ENCODE data around the gene SAFB. TPM values are rescaled to one million over a fixed set of nuclear protein-coding genes. Genes with fewer than 3 reads are reported as not detected.

Gene SAFB
- total RNA-seq, 1 experiment from 2014 or later: 171 TPM

- TF ChIP-seq EZH2 (IDR thresholded peaks at IDR 0.05; ENCODE audit: borderline replicate concordance, low read depth, low read length, poor library complexity, severe bottlenecking): no peak
- TF ChIP-seq CTCF (conservative IDR thresholded peaks at IDR 0.05; ENCODE audit: low read depth, low read length): no peak
- no TSS peak for BruUV-seq (replicated peaks)
- Histone ChIP-seq H3K27me3 (replicated peaks; ENCODE audit: insufficient read depth, low read depth, low read length, poor library complexity) (no peaks in the 10 kb centered on the region), H3K4me3 (ENCODE audit: low read depth, low read length, poor library complexity, severe bottlenecking) (no peak overlapping the region), H3K27ac (ENCODE audit: low read depth, low read length, poor library complexity, severe bottlenecking) (no peak overlapping the region), H3K9me3 (ENCODE audit: low read depth, low read length, poor library complexity, severe bottlenecking) (no peaks in the 10 kb centered on the region), H3K4me1 (ENCODE audit: insufficient read depth, low read length, poor library complexity, severe bottlenecking) (peaks cover 23% of the 10 kb centered on the region), H3K36me3 (ENCODE audit: insufficient read depth, low read length, poor library complexity, severe bottlenecking) (peaks cover 56% of the 10 kb centered on the region)
- ChIA-PET POLR2A (ENCODE audit: low non-redundant PET) (no interaction called here), CTCF (interaction anchor here (0.6 kb wide), 1 partner anchor 72 kb away, joined by 6 read pairs; no protein-coding TSS in a partner anchor)
- intact Hi-C loops (cut with micrococcal nuclease; ENCODE audit: unreplicated experiment): no loop called here
- no peak for DNase-seq (ENCODE audit: low spot score)
Measured at GRCh38 chr19:5587071-5587455, 35.8 kb upstream of the SAFB start.

- CTCF ChIA-PET: interaction anchor here (0.6 kb wide), 2 partner anchors 101 to 612 kb away, joined by 3 read pairs; no protein-coding TSS in a partner anchor
- intact Hi-C loops (cut with micrococcal nuclease; ENCODE audit: unreplicated experiment): no loop called here
- peaks cover 24% of the 10 kb centered on the region for H3K4me1 ChIP-seq (ENCODE audit: insufficient read depth, low read length, poor library complexity, severe bottlenecking)
- no peak overlapping the region for H3K27ac ChIP-seq (ENCODE audit: low read depth, low read length, poor library complexity, severe bottlenecking)
- no TSS peak for BruUV-seq (replicated peaks)
- no peaks in the 10 kb centered on the region for H3K9me3 ChIP-seq (ENCODE audit: low read depth, low read length, poor library complexity, severe bottlenecking)
- TF ChIP-seq CTCF (conservative IDR thresholded peaks at IDR 0.05; ENCODE audit: low read depth, low read length) (no peak), EZH2 (IDR thresholded peaks at IDR 0.05; ENCODE audit: borderline replicate concordance, low read depth, low read length, poor library complexity, severe bottlenecking) (no peak)
- H3K27me3 ChIP-seq (replicated peaks; ENCODE audit: insufficient read depth, low read depth, low read length, poor library complexity): no peaks in the 10 kb centered on the region
- H3K4me3 ChIP-seq (ENCODE audit: low read depth, low read length, poor library complexity, severe bottlenecking): no peak overlapping the region
- H3K36me3 ChIP-seq (ENCODE audit: insufficient read depth, low read length, poor library complexity, severe bottlenecking): peaks cover 62% of the 10 kb centered on the region
- no peak for DNase-seq (ENCODE audit: low spot score)
- POLR2A ChIA-PET (ENCODE audit: low non-redundant PET): no interaction called here
Measured at GRCh38 chr19:5587661-5588060, 35.2 kb upstream of the SAFB start.

- CTCF ChIA-PET: interaction anchor here (0.6 kb wide), 1 partner anchor 101 kb away, joined by 3 read pairs; no protein-coding TSS in a partner anchor
Measured at GRCh38 chr19:5588441-5588840, 34.4 kb upstream of the SAFB start.

More at GRCh38 chr19:5588441-5588840, 34.4 kb upstream of the SAFB start:
- H3K9me3 ChIP-seq (ENCODE audit: low read depth, low read length, poor library complexity, severe bottlenecking): no peaks in the 10 kb centered on the region
- DNase-seq (ENCODE audit: low spot score): peak; percentile 55
- peaks cover 70% of the 10 kb centered on the region for H3K36me3 ChIP-seq (ENCODE audit: insufficient read depth, low read length, poor library complexity, severe bottlenecking)
- BruUV-seq (replicated peaks): no TSS peak
- TF ChIP-seq CTCF (conservative IDR thresholded peaks at IDR 0.05; ENCODE audit: low read depth, low read length) (no peak), EZH2 (IDR thresholded peaks at IDR 0.05; ENCODE audit: borderline replicate concordance, low read depth, low read length, poor library complexity, severe bottlenecking) (no peak)
- H3K27ac ChIP-seq (ENCODE audit: low read depth, low read length, poor library complexity, severe bottlenecking): peak overlapping the region; percentile 33
- POLR2A ChIA-PET (ENCODE audit: low non-redundant PET): no interaction called here
- intact Hi-C loops (cut with micrococcal nuclease; ENCODE audit: unreplicated experiment): no loop called here
- H3K4me1 ChIP-seq (ENCODE audit: insufficient read depth, low read length, poor library complexity, severe bottlenecking): peaks cover 32% of the 10 kb centered on the region
- H3K4me3 ChIP-seq (ENCODE audit: low read depth, low read length, poor library complexity, severe bottlenecking): no peak overlapping the region
- no peaks in the 10 kb centered on the region for H3K27me3 ChIP-seq (replicated peaks; ENCODE audit: insufficient read depth, low read depth, low read length, poor library complexity)

All from A673 (cell line).